WTC11 (cell line): Measurements from ENCODE around the gene BLOC1S4. TPM values are rescaled to one million over a fixed set of nuclear protein-coding genes. Genes with fewer than 3 reads are reported as not detected.

ENCODE experiments used
- ATAC-seq: fragments of 200-7000 bp; cut with Tn5 transposase; 2 replicates; pipeline ENCODE4 v1.10.0; 2021; ENCODE audit warnings: mild to moderate bottlenecking, moderate library complexity
- Bru-seq: library from RNA; stranded (reverse); fragments of 400-500 nt; gene quantifications from one replicate; lab custom pipeline; 2021; lab: Mats Ljungman, UMichigan
- CTCF ChIA-PET: fragments of 300-600 bp; sonication (Branson Sonifier 250); formaldehyde crosslinking; loops from one replicate; lab custom pipeline; 2021; ENCODE audit warnings: antibody characterized with exemption; lab: Charles Lee
- POLR2A ChIA-PET: fragments of 350-600 bp; sonication (Branson Sonifier 250); formaldehyde crosslinking; loops from one replicate; lab custom pipeline; 2021; ENCODE audit warnings: antibody characterized with exemption; lab: Charles Lee
- DNase-seq: peaks from one replicate; pipeline ENCODE4 v3.0.0; 2021; ENCODE audit warnings: low spot score
- H3K27ac Mint-ChIP-seq: 2 replicates; pipeline ENCODE4 v1.8.0; 2021; ENCODE audit warnings: mixed read lengths
- H3K27me3 Mint-ChIP-seq: 2 replicates; pipeline ENCODE4 v1.8.0; 2021; ENCODE audit warnings: low read depth, mild to moderate bottlenecking, moderate library complexity, mixed read lengths
- H3K36me3 Mint-ChIP-seq: 2 replicates; pipeline ENCODE4 v1.8.0; 2021; ENCODE audit warnings: mixed read lengths
- H3K4me1 Mint-ChIP-seq: 2 replicates; pipeline ENCODE4 v1.8.0; 2022; ENCODE audit warnings: mixed read lengths
- H3K4me3 Mint-ChIP-seq: 2 replicates; pipeline ENCODE4 v1.8.0; 2021; ENCODE audit warnings: mild to moderate bottlenecking, moderate library complexity, mixed read lengths
- H3K9me3 Mint-ChIP-seq: 2 replicates; pipeline ENCODE4 v1.8.0; 2021; ENCODE audit warnings: mixed read lengths
- ARID4B ChIP-seq: sonication (generic); formaldehyde crosslinking; IDR thresholded peaks from 2 replicates; pipeline ENCODE4 v1.8.0; 2023; ENCODE audit warnings: missing genetic modification reagents, mild to moderate bottlenecking, borderline replicate concordance
- CREB1 ChIP-seq: sonication (generic); formaldehyde crosslinking; IDR thresholded peaks from 2 replicates; pipeline ENCODE4 v1.8.0; 2023; ENCODE audit warnings: mild to moderate bottlenecking, missing genetic modification reagents
- FOXP4 ChIP-seq: sonication (generic); formaldehyde crosslinking; IDR thresholded peaks from 2 replicates; pipeline ENCODE4 v1.8.0; 2022; ENCODE audit warnings: mild to moderate bottlenecking, missing genetic modification reagents
- HMGA2 ChIP-seq: fragments of 250-450 bp; sonication (Bioruptor Pico); IDR thresholded peaks from 2 replicates; pipeline ENCODE4 v1.4.0; 2021; ENCODE audit warnings: mild to moderate bottlenecking, moderate library complexity
- IRF1 ChIP-seq: sonication (generic); formaldehyde crosslinking; IDR thresholded peaks from 2 replicates; pipeline ENCODE4 v1.8.0; 2023; ENCODE audit warnings: missing genetic modification reagents
- JAZF1 ChIP-seq: fragments of 250-450 bp; sonication (Bioruptor Pico); IDR thresholded peaks from 2 replicates; pipeline ENCODE4 v1.9.0; 2021; ENCODE audit warnings: moderate library complexity, mild to moderate bottlenecking, inconsistent platforms
- NFATC4 ChIP-seq: fragments of 250-450 bp; sonication (Bioruptor Pico); IDR thresholded peaks from 2 replicates; pipeline ENCODE4 v1.9.0; 2021; ENCODE audit warnings: mild to moderate bottlenecking
- NFE2L1 ChIP-seq: sonication (generic); formaldehyde crosslinking; IDR thresholded peaks from 2 replicates; pipeline ENCODE4 v1.8.1; 2023; ENCODE audit warnings: missing genetic modification reagents
- PRRX2 ChIP-seq: fragments of 250-450 bp; sonication (Bioruptor Pico); IDR thresholded peaks from 2 replicates; pipeline ENCODE4 v1.8.0; 2021; ENCODE audit warnings: mild to moderate bottlenecking
- SOX15 ChIP-seq: fragments of 250-450 bp; sonication (Bioruptor Pico); IDR thresholded peaks from 2 replicates; pipeline ENCODE4 v1.9.0; 2021; ENCODE audit warnings: mild to moderate bottlenecking
- TP53 ChIP-seq: sonication (generic); formaldehyde crosslinking; IDR thresholded peaks from 2 replicates; pipeline ENCODE4 v1.8.1; 2023; ENCODE audit warnings: mild to moderate bottlenecking, missing genetic modification reagents
- USF2 ChIP-seq: sonication (generic); formaldehyde crosslinking; IDR thresholded peaks from 2 replicates; pipeline ENCODE4 v1.8.1; 2023; ENCODE audit warnings: mild to moderate bottlenecking, missing genetic modification reagents, moderate library complexity
- ZNF121 ChIP-seq: sonication (generic); formaldehyde crosslinking; IDR thresholded peaks from 2 replicates; pipeline ENCODE4 v1.8.0; 2023; ENCODE audit warnings: missing genetic modification reagents
- ZNF263 ChIP-seq: sonication (generic); formaldehyde crosslinking; IDR thresholded peaks from 2 replicates; pipeline ENCODE4 v1.8.1; 2022; ENCODE audit warnings: low read depth, mild to moderate bottlenecking, moderate library complexity, missing genetic modification reagents
- ZNF416 ChIP-seq: fragments of 250-450 bp; sonication (Bioruptor Pico); IDR thresholded peaks from 2 replicates; pipeline ENCODE4 v1.9.0; 2021; ENCODE audit warnings: mild to moderate bottlenecking, inconsistent platforms
- ZNF423 ChIP-seq: fragments of 250-450 bp; sonication (Bioruptor Pico); IDR thresholded peaks from 2 replicates; pipeline ENCODE4 v2.1.2; 2022; ENCODE audit warnings: mild to moderate bottlenecking, moderate library complexity
- long read RNA-seq, 3 experiments: library from RNA in 1 of 3; library from capped mRNA in 1 of 3; library from polyadenylated mRNA in 1 of 3; unstranded in 2 of 3; stranded (forward) in 1 of 3; transcript quantifications; one replicate each; pipeline ENCODE4 v2.0.0, GENCODE V29; 2021
- total RNA-seq: library from RNA; stranded (reverse); gene quantifications from 3 replicates; pipeline ENCODE4 v1.2.3, GENCODE V29; 2021
- TF ChIP-seq, protein P1 (sequence below): sonication (generic); formaldehyde crosslinking; IDR thresholded peaks from 2 replicates; pipeline ENCODE4 v1.8.0; 2022; ENCODE audit warnings: mild to moderate bottlenecking, missing genetic modification reagents
- TF ChIP-seq, protein P2 (sequence below): sonication (generic); formaldehyde crosslinking; IDR thresholded peaks from 2 replicates; pipeline ENCODE4 v1.8.0; 2022; ENCODE audit warnings: missing genetic modification reagents
- TF ChIP-seq, protein P3 (sequence below): sonication (generic); formaldehyde crosslinking; IDR thresholded peaks from 2 replicates; pipeline ENCODE4 v1.8.1; 2023; ENCODE audit warnings: mild to moderate bottlenecking, moderate library complexity, missing genetic modification reagents

The BLOC1S4 gene, protein sequence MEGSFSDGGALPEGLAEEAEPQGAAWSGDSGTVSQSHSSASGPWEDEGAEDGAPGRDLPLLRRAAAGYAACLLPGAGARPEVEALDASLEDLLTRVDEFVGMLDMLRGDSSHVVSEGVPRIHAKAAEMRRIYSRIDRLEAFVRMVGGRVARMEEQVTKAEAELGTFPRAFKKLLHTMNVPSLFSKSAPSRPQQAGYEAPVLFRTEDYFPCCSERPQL
- 21.4 to 23.4 TPM (median 21.9 TPM) in 3 replicates for total RNA-seq
- percentile 89 among the genes with signal in this experiment for Bru-seq, nascent RNA
- long read RNA-seq, experiment 1, transcript BLOC1S4-201 (1 exons, 1,617 nt), result major isoform, 138 of 138 reads
- long read RNA-seq, experiment 1, partial matches to known transcripts, result 0 of 138 reads
- long read RNA-seq, experiment 1, other reads (novel, unspliced or antisense), result 0 of 138 reads
- long read RNA-seq, experiment 2, transcript BLOC1S4-201 (1 exons, 1,617 nt), result major isoform, 42 of 42 reads
- long read RNA-seq, experiment 2, partial matches to known transcripts, result 0 of 42 reads
- long read RNA-seq, experiment 2, other reads (novel, unspliced or antisense), result 0 of 42 reads
- long read RNA-seq, experiment 3, partial matches to known transcripts, result 0 of 2 reads
- long read RNA-seq, experiment 3, other reads (novel, unspliced or antisense), result 1 of 2 reads

GRCh38 chr4:6716018-6716911, at the start of gene BLOC1S4:
TSS of gene BLOC1S4 (plus strand) at chr4:6716174. CDS start at chr4:6716210, 36 bp downstream.
- peaks cover 34% of the 10 kb centered on the region for H3K27me3 Mint-ChIP-seq
- peak; percentile 77 for DNase-seq
- H3K9me3 Mint-ChIP-seq, result peaks cover 4% of the 10 kb centered on the region
- ChIA-PET CTCF (interaction anchor here (0.7 to 9.7 kb wide), 13 partner anchors 15 to 441 kb away, joined by 3 to 94 read pairs (median 4); a partner anchor contains a TSS), POLR2A (interaction anchor here (1.1 to 1.2 kb wide), 2 partner anchors 15 to 327 kb away, joined by 3 read pairs; no protein-coding TSS in a partner anchor)
- peak within 1 kb of the TSS; percentile 96 for H3K27ac Mint-ChIP-seq
- H3K4me3 Mint-ChIP-seq, result peak within 1 kb of the TSS; percentile 75
- no peaks in the 10 kb centered on the region for H3K36me3 Mint-ChIP-seq
- peak; percentile 73 for ATAC-seq
- peaks cover 8% of the 10 kb centered on the region for H3K4me1 Mint-ChIP-seq
- TF ChIP-seq HMGA2 (CRISPR knock-in tag) (no peak), SOX15 (CRISPR knock-in tag) (no peak), CREB1 (no peak), ARID4B (peak; percentile 0; the same call in 1 of the 2 replicates), ZNF423 (CRISPR knock-in tag) (no peak), USF2 (CRISPR knock-in tag) (no peak), JAZF1 (CRISPR knock-in tag) (no peak), NFATC4 (no peak), IRF1 (CRISPR knock-in tag) (peak; percentile 43; the same call in 1 of the 2 replicates), NFE2L1 (CRISPR knock-in tag) (no peak), TP53 (CRISPR knock-in tag) (peak; percentile 79; the same call in 1 of the 2 replicates), ZNF121 (CRISPR knock-in tag) (no peak), FOXP4 (peak; percentile 48; the same call in 1 of the 2 replicates), ZNF416 (CRISPR knock-in tag) (0 out of 2 replicates have a peak, but pooled peaks have one; percentile 5), PRRX2 (CRISPR knock-in tag) (no peak), ZNF263 (CRISPR knock-in tag) (0 out of 2 replicates have a peak, but pooled peaks have one; percentile 55)
- TF ChIP-seq, protein P1, sequence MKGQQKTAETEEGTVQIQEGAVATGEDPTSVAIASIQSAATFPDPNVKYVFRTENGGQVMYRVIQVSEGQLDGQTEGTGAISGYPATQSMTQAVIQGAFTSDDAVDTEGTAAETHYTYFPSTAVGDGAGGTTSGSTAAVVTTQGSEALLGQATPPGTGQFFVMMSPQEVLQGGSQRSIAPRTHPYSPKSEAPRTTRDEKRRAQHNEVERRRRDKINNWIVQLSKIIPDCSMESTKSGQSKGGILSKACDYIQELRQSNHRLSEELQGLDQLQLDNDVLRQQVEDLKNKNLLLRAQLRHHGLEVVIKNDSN (CRISPR knock-in tag), result no peak
- TF ChIP-seq, protein P2, sequence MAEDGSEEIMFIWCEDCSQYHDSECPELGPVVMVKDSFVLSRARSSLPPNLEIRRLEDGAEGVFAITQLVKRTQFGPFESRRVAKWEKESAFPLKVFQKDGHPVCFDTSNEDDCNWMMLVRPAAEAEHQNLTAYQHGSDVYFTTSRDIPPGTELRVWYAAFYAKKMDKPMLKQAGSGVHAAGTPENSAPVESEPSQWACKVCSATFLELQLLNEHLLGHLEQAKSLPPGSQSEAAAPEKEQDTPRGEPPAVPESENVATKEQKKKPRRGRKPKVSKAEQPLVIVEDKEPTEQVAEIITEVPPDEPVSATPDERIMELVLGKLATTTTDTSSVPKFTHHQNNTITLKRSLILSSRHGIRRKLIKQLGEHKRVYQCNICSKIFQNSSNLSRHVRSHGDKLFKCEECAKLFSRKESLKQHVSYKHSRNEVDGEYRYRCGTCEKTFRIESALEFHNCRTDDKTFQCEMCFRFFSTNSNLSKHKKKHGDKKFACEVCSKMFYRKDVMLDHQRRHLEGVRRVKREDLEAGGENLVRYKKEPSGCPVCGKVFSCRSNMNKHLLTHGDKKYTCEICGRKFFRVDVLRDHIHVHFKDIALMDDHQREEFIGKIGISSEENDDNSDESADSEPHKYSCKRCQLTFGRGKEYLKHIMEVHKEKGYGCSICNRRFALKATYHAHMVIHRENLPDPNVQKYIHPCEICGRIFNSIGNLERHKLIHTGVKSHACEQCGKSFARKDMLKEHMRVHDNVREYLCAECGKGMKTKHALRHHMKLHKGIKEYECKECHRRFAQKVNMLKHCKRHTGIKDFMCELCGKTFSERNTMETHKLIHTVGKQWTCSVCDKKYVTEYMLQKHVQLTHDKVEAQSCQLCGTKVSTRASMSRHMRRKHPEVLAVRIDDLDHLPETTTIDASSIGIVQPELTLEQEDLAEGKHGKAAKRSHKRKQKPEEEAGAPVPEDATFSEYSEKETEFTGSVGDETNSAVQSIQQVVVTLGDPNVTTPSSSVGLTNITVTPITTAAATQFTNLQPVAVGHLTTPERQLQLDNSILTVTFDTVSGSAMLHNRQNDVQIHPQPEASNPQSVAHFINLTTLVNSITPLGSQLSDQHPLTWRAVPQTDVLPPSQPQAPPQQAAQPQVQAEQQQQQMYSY, result peak; percentile 37; the same call in 1 of the 2 replicates
- TF ChIP-seq, protein P3, sequence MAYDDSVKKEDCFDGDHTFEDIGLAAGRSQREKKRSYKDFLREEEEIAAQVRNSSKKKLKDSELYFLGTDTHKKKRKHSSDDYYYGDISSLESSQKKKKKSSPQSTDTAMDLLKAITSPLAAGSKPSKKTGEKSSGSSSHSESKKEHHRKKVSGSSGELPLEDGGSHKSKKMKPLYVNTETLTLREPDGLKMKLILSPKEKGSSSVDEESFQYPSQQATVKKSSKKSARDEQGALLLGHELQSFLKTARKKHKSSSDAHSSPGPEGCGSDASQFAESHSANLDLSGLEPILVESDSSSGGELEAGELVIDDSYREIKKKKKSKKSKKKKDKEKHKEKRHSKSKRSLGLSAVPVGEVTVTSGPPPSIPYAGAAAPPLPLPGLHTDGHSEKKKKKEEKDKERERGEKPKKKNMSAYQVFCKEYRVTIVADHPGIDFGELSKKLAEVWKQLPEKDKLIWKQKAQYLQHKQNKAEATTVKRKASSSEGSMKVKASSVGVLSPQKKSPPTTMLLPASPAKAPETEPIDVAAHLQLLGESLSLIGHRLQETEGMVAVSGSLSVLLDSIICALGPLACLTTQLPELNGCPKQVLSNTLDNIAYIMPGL, result peak; percentile 70; the same call in 1 of the 2 replicates
